Measurements from ENCODE around the gene ASCC3. TPM values are rescaled to one million over a fixed set of nuclear protein-coding genes. Genes with fewer than 3 reads are reported as not detected.
"Not testable (repeated sequence)": the region's sequence is repeated elsewhere in the genome, so short reads cannot be mapped to it uniquely, and the experiment has no call there.

The ASCC3 gene
- total and polyA plus RNA-seq, 5 experiments from 2014 or later, result 18.0 to 42.3 (median 24.6) TPM

DNA sequence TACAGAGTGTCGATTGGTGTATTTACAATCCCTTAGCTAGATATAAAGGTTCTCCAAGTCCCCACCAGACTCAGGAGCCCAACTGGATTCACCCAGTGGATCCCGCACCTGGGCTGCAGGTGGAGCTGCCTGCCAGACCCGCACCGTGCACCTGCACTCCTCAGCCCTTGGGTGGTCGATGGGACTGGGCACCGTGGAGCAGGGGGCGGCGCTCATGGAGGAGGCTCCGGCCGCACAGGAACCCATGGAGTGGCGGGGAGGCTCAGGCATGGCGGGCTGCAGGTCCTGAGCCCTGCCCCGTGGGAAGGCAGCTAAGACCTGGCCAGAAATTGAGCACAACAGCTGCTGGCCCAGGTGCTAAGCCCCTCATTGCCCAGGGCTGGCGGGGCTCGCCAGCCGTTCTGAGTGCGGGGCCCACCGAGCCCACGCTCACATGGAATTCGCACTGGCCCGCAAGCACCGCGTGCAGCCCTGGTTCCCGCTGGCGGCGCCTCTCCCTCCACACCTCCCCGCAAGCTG, 52.0 kb downstream of the ASCC3 start:
- ATAC-seq, H3K4me3 Mint-ChIP-seq, POLR2A ChIA-PET, H3K27me3 Mint-ChIP-seq, H3K9me3 Mint-ChIP-seq, DNase-seq, H3K4me1 Mint-ChIP-seq, H3K27ac Mint-ChIP-seq: not testable (repeated sequence)
- peaks cover 15 to 42% (median 16%) of the 10 kb centered on the region in 3 donors for H3K36me3 Mint-ChIP-seq

DNA sequence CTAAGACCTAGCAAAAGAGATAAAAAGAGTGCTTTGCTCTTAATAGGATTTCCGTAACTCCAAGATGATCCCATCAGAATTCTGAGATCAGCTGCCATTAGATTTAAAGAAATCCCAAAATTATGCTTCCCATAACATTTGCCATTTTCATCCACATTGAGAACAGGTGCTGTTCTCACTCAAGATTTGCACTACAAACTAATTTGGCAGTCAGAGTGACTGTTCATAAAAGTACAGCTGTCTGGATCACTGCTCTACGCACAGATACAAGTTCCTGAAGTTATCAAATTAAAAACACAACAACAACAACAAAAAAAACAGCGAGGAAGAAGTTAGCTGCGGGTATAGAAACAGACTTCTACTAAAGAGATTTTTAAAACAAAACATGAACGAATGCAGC, 58.1 kb downstream of the ASCC3 start:
- DNase-seq (no peak), ATAC-seq (no peak)
- H3K27ac Mint-ChIP-seq, result peak overlapping the region in 2 of 10 donors; percentile 6 to 17
- H3K36me3 Mint-ChIP-seq, result peaks cover 10 to 44% (median 25%) of the 10 kb centered on the region in 3 donors
- POLR2A ChIA-PET, result no interaction called here
- peaks cover 0 to 26% (median 4%) of the 10 kb centered on the region in 9 donors for H3K9me3 Mint-ChIP-seq
- H3K4me1 Mint-ChIP-seq, result peaks cover 0 to 13% (median 3%) of the 10 kb centered on the region in 4 donors
- H3K27me3 Mint-ChIP-seq, result no peaks in the 10 kb centered on the region
- H3K4me3 Mint-ChIP-seq, result no peak overlapping the region

DNA sequence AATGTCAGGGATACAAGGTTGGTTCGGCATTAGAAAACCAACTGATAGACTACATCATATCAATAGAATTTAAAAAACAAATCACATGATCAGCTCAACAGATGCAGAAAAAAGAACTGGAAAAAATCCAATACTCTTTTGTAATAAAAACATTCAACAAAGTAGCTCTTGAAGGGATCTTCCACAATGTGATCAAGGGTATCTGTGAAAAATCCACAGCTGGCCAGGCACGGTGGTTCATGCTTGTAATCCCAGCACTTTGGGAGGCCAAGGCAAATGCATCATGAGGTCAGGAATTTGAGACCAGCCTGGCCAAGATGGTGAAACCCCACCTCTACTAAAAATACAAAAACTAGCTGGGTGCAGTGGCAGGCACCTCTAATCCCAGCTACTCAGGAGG, 63.1 kb downstream of the ASCC3 start:
- no peak for DNase-seq
- H3K27me3 Mint-ChIP-seq, result no peaks in the 10 kb centered on the region
- POLR2A ChIA-PET, result no interaction called here
- peaks cover 0 to 27% (median 7%) of the 10 kb centered on the region in 9 donors for H3K9me3 Mint-ChIP-seq
- peaks cover 11 to 67% (median 45%) of the 10 kb centered on the region in 3 donors for H3K36me3 Mint-ChIP-seq
- ATAC-seq, result no peak
- H3K27ac Mint-ChIP-seq, result no peak overlapping the region
- peaks cover 11 to 37% (median 21%) of the 10 kb centered on the region in 4 donors for H3K4me1 Mint-ChIP-seq
- H3K4me3 Mint-ChIP-seq, result no peak overlapping the region

DNA sequence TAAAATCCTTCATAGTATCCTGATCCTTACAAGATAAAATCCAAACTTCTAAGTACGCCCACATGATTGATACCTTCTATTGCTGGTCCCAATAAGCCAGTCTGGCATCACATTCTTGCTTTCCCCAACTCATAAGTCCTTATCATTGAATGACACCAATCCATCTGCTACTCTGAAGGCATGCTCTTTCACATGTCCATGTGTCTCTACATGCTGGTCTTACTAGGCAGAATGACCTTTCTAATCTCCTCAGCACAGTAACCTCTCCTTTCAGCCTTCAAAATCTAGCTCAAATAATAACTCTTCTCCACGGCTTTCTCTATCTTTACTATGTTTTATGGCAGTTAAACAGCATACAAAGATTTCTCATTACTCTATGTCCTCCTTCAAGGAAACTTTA, 71.1 kb downstream of the ASCC3 start:
- no peaks in the 10 kb centered on the region for H3K27me3 Mint-ChIP-seq
- no peaks in the 10 kb centered on the region for H3K9me3 Mint-ChIP-seq
- DNase-seq (no peak), ATAC-seq (no peak)
- peaks cover 14 to 48% (median 29%) of the 10 kb centered on the region in 4 donors for H3K4me1 Mint-ChIP-seq
- peaks cover 3 to 32% (median 23%) of the 10 kb centered on the region in 3 donors for H3K36me3 Mint-ChIP-seq
- H3K4me3 Mint-ChIP-seq, result no peak overlapping the region
- no peak overlapping the region for H3K27ac Mint-ChIP-seq
- POLR2A ChIA-PET, result no interaction called here

DNA sequence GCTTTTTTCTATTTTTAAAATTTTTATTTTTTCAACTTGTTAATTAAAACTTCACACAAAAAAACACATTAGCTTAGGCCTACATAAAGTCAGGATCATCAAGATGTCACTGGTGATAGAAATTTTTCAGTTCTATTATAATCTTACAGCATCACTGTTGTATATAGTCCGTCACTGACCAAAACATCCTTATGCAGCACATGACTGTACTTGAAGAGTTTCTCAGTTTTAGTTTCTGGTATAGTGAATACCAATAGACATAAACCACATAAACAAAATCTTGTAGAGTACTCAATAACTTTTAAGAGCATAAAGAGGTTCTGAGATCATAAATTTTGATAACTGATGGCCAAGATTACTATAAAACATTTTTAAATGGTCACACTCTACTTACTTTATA, 71.8 kb downstream of the ASCC3 start:
- POLR2A ChIA-PET, result no interaction called here
- no peak for ATAC-seq
- H3K4me3 Mint-ChIP-seq, result no peak overlapping the region
- no peak overlapping the region for H3K27ac Mint-ChIP-seq
- no peak for DNase-seq
- H3K27me3 Mint-ChIP-seq, result no peaks in the 10 kb centered on the region
- no peaks in the 10 kb centered on the region for H3K9me3 Mint-ChIP-seq
- peaks cover 8 to 31% (median 29%) of the 10 kb centered on the region in 3 donors for H3K36me3 Mint-ChIP-seq
- peaks cover 14 to 48% (median 28%) of the 10 kb centered on the region in 4 donors for H3K4me1 Mint-ChIP-seq

DNA sequence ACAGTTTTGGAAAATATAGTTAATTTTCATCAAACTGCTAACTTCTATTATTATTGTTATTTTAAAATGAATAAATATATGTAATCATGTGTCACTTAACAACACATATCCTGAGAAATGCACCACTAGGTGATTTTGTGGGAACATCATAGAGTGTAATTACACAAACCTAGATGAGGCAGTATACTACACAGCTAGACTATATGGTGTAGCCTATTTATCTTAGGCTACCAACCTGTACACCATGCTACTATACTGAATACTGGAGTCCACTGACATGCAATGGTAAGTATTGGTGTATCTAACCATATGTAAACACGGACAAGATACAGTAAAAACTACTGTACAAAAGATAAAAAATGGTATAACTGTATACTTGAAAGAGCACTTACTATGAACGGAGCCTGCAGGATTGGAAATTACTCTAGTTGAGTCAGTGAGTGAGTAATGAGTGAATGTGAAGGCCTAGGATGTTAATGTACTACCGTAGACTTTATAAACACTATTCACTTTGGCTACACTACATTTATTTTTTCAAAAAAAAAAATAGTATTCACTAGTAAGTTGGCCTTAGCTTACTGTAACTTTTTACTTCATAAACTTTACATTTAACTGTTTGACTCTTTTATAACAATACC, 72.4 kb downstream of the ASCC3 start:
- H3K4me3 Mint-ChIP-seq, result no peak overlapping the region
- peaks cover 8 to 32% (median 26%) of the 10 kb centered on the region in 3 donors for H3K36me3 Mint-ChIP-seq
- POLR2A ChIA-PET, result no interaction called here
- no peak for DNase-seq
- H3K27ac Mint-ChIP-seq, result no peak overlapping the region
- peaks cover 10 to 45% (median 23%) of the 10 kb centered on the region in 4 donors for H3K4me1 Mint-ChIP-seq
- no peaks in the 10 kb centered on the region for H3K9me3 Mint-ChIP-seq
- ATAC-seq, result no peak
- no peaks in the 10 kb centered on the region for H3K27me3 Mint-ChIP-seq

DNA sequence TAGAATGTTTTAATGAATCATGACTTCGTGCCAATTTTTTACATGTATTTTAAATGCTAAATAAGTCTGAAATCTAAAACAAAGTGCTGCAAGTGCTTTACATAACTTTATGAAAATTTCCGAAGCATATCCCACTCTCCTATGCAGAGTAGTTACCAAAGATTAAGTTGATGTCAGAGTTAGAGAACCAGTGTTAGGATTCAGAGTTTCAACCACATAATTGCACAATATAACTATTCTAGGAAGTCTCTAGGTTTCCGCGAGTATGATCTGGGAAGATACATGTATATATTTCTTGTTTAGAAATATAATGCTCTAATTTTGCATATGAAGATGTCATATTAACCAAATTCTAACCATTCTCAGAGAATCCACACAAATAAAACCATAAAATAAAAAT, 74.8 kb downstream of the ASCC3 start:
- Mint-ChIP-seq H3K4me3 (no peak overlapping the region), H3K27me3 (no peaks in the 10 kb centered on the region), H3K9me3 (no peaks in the 10 kb centered on the region), H3K4me1 (peaks cover 4 to 28% (median 18%) of the 10 kb centered on the region in 4 donors), H3K27ac (no peak overlapping the region), H3K36me3 (peaks cover 8 to 30% (median 20%) of the 10 kb centered on the region in 3 donors)
- ATAC-seq (no peak), DNase-seq (no peak)
- POLR2A ChIA-PET, result no interaction called here

DNA sequence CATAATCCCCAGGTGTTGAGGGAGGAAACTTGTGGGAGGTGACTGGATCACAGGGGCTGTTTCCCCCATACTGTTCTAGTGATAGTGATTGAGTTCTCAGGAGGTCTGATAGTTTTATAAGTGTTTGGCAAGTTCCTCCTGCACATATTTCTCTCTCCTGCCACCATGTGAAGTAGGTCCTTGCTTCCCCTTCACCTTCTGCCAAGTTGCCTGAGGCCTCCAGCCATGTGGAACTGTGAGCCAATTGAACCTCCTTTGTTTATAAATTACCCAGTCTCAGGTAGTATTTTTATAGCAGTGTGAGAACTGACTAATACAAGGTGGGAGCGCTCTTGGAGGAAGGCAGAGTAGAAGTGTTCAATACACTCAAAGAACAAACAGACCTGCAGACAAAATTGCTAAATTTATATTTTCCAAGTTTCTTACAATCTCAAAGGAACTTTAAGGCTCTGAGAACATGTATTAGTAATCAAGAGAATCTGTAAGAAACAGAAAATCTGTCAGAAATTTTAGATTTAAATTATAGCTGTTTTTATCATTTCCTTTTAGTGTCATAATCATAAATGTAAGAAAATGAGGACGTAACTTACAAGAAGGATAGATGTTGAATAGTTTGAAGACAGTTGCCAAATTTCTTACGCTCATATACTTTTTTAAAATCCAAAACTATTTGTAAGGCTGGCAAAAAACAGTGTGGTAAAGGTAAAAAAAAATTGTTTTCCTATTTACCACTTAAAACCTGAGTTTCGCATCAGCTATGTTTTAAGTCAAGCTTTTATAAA, 77.7 kb downstream of the ASCC3 start:
- DNase-seq (no peak), ATAC-seq (no peak)
- Mint-ChIP-seq H3K36me3 (peaks cover 8 to 53% (median 36%) of the 10 kb centered on the region in 3 donors), H3K27ac (peak overlapping the region in 3 of 10 donors; percentile 2 to 48 (median 25)), H3K9me3 (no peaks in the 10 kb centered on the region), H3K4me1 (peaks cover 0 to 18% (median 8%) of the 10 kb centered on the region in 4 donors), H3K27me3 (no peaks in the 10 kb centered on the region), H3K4me3 (no peak overlapping the region)
- POLR2A ChIA-PET, result no interaction called here

DNA sequence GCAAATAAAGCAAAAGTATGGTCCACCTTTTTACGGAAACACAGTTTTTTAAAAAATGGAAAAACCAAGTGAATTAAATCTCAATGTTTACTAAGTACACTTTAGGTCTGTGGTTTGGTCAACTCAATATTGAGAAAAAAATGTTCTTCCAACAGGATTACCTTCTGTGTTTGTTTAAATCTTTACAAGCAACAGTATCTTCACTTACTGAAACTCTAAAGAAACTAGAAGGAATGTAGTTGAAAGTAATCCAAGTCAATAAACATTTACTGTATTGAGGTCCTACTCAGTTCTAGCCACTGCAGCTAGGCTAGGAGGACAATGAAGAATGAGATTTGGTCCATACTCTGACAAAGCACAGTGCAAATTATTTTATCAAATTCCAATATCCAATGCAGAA, 80.1 kb downstream of the ASCC3 start:
- no peak for DNase-seq
- Mint-ChIP-seq H3K36me3 (peaks cover 8 to 65% (median 44%) of the 10 kb centered on the region in 3 donors), H3K27me3 (no peaks in the 10 kb centered on the region), H3K4me3 (no peak overlapping the region), H3K4me1 (peaks cover 0 to 18% (median 8%) of the 10 kb centered on the region in 4 donors), H3K9me3 (no peaks in the 10 kb centered on the region), H3K27ac (no peak overlapping the region)
- POLR2A ChIA-PET, result no interaction called here
- no peak for ATAC-seq

DNA sequence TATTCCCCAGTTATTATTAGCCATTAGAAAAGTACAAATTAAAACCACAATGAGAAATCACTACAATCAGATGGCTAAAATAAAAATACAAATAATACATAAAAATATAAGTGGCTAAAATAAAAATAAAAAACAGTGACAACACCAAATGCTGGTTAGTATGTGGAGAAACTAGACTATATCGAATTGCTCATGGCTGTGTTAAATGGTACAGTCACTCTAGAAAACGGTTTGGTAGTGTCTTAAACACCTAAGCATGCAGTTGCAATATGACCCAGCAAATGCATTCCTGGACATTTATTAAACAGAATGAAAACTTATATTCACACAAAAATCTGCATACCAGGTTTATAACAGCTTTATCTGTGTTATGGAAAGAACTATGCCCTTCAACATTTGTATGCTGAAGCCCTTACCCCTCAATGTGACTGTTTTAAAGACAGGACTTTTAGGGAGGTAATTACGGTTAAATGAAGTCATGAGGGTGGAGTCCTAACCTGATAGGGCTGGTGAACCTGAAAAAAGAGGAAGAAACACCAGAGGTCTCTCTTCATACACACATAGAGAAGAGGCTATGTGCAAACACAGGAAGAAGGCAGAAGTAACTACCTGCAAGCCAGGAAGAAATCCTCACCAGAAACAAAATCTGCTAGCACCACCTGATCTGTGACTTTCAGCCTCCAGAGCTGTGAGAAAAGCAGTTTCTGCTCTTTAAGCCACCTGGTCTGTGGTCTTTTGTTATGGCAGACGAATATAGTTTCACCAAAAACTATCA, 84.9 kb downstream of the ASCC3 start:
- POLR2A ChIA-PET, result no interaction called here
- H3K4me3 Mint-ChIP-seq, result no peak overlapping the region
- ATAC-seq (no peak), DNase-seq (no peak)
- peaks cover 0 to 6% (median 5%) of the 10 kb centered on the region in 4 donors for H3K4me1 Mint-ChIP-seq
- no peak overlapping the region for H3K27ac Mint-ChIP-seq
- H3K36me3 Mint-ChIP-seq, result peaks cover 0 to 63% (median 38%) of the 10 kb centered on the region in 3 donors
- no peaks in the 10 kb centered on the region for H3K9me3 Mint-ChIP-seq
- H3K27me3 Mint-ChIP-seq, result no peaks in the 10 kb centered on the region

DNA sequence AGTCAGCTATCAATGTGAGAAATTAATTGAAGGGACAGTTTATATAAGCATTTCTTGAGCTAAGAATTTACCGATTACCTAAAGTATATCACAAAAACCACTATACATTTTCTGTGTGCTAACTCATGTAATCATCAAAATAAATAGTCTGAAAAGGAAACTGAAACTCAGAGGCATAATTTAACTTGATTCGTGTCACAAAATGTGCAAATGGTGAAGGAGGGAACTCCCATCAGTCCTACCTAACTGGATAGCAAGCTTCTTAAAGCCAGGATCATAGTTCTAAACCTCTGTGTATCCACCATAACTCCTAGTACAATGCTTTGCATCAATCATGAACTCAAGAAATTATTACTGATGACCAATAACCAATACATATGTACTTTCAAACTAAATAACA, 91.0 kb downstream of the ASCC3 start:
- Mint-ChIP-seq H3K27ac (peak overlapping the region in 1 of 10 donors; percentile 74), H3K9me3 (no peaks in the 10 kb centered on the region), H3K4me1 (peaks cover 0 to 5% (median 2%) of the 10 kb centered on the region in 4 donors), H3K27me3 (no peaks in the 10 kb centered on the region), H3K36me3 (peaks cover 0 to 54% (median 37%) of the 10 kb centered on the region in 3 donors), H3K4me3 (no peak overlapping the region)
- no peak for DNase-seq
- no peak for ATAC-seq
- POLR2A ChIA-PET, result no interaction called here

DNA sequence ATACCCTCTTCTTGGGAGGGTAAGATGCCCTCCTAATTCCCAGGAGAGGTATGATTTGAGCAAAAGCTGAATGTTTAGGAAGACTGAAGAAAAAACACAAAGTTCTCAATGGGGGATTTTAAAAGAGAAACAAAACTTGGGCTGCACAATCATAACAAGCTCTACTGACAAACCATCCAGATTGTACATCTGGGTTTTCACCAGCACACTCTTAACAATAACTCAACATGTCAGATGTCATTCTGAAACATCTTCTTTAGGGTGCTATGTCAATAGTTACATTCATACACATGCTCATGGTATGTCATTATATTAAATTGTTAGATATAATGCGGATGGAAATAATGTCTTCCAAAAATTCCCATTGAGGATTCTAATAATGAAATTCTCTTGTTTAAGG, 95.1 kb downstream of the ASCC3 start:
- peaks cover 0 to 4% (median under 1%) of the 10 kb centered on the region in 4 donors for H3K4me1 Mint-ChIP-seq
- H3K27ac Mint-ChIP-seq, result no peak overlapping the region
- H3K36me3 Mint-ChIP-seq, result peaks cover 0 to 42% (median 26%) of the 10 kb centered on the region in 3 donors
- H3K4me3 Mint-ChIP-seq, result no peak overlapping the region
- POLR2A ChIA-PET, result no interaction called here
- no peaks in the 10 kb centered on the region for H3K9me3 Mint-ChIP-seq
- ATAC-seq, result no peak
- DNase-seq, result no peak
- no peaks in the 10 kb centered on the region for H3K27me3 Mint-ChIP-seq

Data from naive thymus-derived CD8-positive, alpha-beta T cell (primary cell).